Endodermal cell (in vitro differentiated cells): ENCODE results near the gene LYZL2. TPM values are rescaled to one million over a fixed set of nuclear protein-coding genes. Genes with fewer than 3 reads are reported as not detected.
"Not testable (repeated sequence)": the region's sequence is repeated elsewhere in the genome, so short reads cannot be mapped to it uniquely, and the experiment has no call there.

Experiments used
- DNase-seq: peaks from one replicate; pipeline ENCODE4 v3.0.0-alpha.2; 2017
- H3K27ac ChIP-seq: 2 replicates; pipeline ENCODE4 v1.5.1; 2013; ENCODE audit warnings: mild to moderate bottlenecking, low read depth, low read length, moderate library complexity
- H3K27me3 ChIP-seq: 2 replicates; pipeline ENCODE4 v1.6.1; 2013; ENCODE audit warnings: mild to moderate bottlenecking, low read length, moderate library complexity; ENCODE audit not compliant: insufficient read depth, control insufficient read depth, poor library complexity, severe bottlenecking
- H3K36me3 ChIP-seq: 2 replicates; pipeline ENCODE4 v1.7.0; 2013; ENCODE audit warnings: mild to moderate bottlenecking, low read length, moderate library complexity; ENCODE audit not compliant: control insufficient read depth, insufficient read depth
- H3K4me1 ChIP-seq: one replicate; pipeline ENCODE4 v1.7.0; 2013; ENCODE audit warnings: low read length; ENCODE audit not compliant: control insufficient read depth, insufficient read depth
- H3K4me3 ChIP-seq: 2 replicates; pipeline ENCODE4 v1.5.1; 2013; ENCODE audit warnings: mild to moderate bottlenecking, low read length, moderate library complexity
- H3K9ac ChIP-seq: 2 replicates; pipeline ENCODE4 v1.6.1; 2013; ENCODE audit warnings: mild to moderate bottlenecking, low read length, moderate library complexity; ENCODE audit not compliant: poor library complexity, severe bottlenecking; ENCODE audit errors: extremely low read depth
- H3K9me3 ChIP-seq: 2 replicates; pipeline ENCODE4 v1.6.1; 2013; ENCODE audit warnings: mild to moderate bottlenecking, low read length, moderate library complexity; ENCODE audit not compliant: control insufficient read depth
- H3K27ac Mint-ChIP-seq: 2 replicates; pipeline ENCODE4 v1.8.0; 2020; ENCODE audit warnings: mixed read lengths
- H3K27me3 Mint-ChIP-seq: 2 replicates; pipeline ENCODE4 v1.8.0; 2021; ENCODE audit warnings: mild to moderate bottlenecking, mixed read lengths; ENCODE audit not compliant: insufficient read depth
- H3K36me3 Mint-ChIP-seq: 2 replicates; pipeline ENCODE4 v1.8.0; 2020; ENCODE audit warnings: low read depth, mixed read lengths
- H3K4me1 Mint-ChIP-seq: 2 replicates; pipeline ENCODE4 v1.8.0; 2020; ENCODE audit warnings: mixed read lengths
- H3K4me3 Mint-ChIP-seq: 2 replicates; pipeline ENCODE4 v1.8.0; 2020; ENCODE audit warnings: mild to moderate bottlenecking, moderate library complexity, mixed read lengths
- H3K9me3 Mint-ChIP-seq: 2 replicates; pipeline ENCODE4 v1.8.0; 2020; ENCODE audit warnings: mild to moderate bottlenecking, mixed read lengths
- WGBS, 2 experiments: methylation state at CpG; one replicate each; pipeline versions ENCODE4 v1.1.5 to v1.1.7; 2013; ENCODE audit warnings: missing lambda C conversion rate in 2 of 2, mixed read lengths in 1 of 2; ENCODE audit not compliant: insufficient coverage in 1 of 2, insufficient read length in 1 of 2; 5-methylcytosine and 5-hydroxymethylcytosine counted together
- total RNA-seq, 2 donors: library from RNA; stranded (reverse); fragmentation: NEBNext Ultra II Directional in 1 of 2; extraction: Animal tissue kit (Norgen Biotek cat#: 25700) in 1 of 2; gene quantifications; 2 replicates in 1 of 2; 3 replicates in 1 of 2; pipeline ENCODE4 v1.2.1, GENCODE V29; 2021
- TF ChIP-seq, protein P1 (sequence below): fragments of 200-600 bp; sonication (generic); conservative IDR thresholded peaks from 2 replicates; pipeline ENCODE4 v1.5.0; 2021; ENCODE audit warnings: antibody characterized with exemption, mild to moderate bottlenecking

Gene LYZL2
- total RNA-seq, 2 donors from 2014 or later = not detected

DNA sequence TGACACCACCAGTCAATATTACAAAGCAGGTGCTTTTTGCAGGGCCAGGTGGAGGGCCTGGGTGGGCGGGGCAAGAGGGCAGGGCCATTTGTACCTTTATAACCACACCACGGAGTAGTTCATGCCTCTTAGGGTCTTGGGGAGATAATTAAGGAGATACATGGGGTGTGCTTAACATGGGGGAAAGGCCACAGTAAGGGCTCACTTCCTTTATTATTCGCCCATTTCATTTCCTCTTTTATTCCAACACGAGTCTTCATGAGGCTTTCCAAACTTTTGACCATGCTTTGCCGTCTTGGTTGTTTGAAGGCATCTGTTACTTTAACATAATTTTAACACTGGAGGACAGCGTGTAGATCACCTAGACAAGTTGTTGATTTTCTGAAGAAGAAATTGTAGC lies 33.3 kb upstream of the LYZL2 start:
- H3K9me3 Mint-ChIP-seq = no peaks in the 10 kb centered on the region
- H3K27me3 Mint-ChIP-seq = no peaks in the 10 kb centered on the region
- 95 to 100% methylated on average over 4 to 6 of the region's 6 CpGs for WGBS, 2 experiments
- no peak overlapping the region for H3K27ac Mint-ChIP-seq
- no peaks in the 10 kb centered on the region for H3K36me3 Mint-ChIP-seq
- no peak overlapping the region for H3K9ac ChIP-seq
- H3K27me3 ChIP-seq = no peaks in the 10 kb centered on the region
- no peaks in the 10 kb centered on the region for H3K4me1 ChIP-seq
- TF ChIP-seq, protein P1, sequence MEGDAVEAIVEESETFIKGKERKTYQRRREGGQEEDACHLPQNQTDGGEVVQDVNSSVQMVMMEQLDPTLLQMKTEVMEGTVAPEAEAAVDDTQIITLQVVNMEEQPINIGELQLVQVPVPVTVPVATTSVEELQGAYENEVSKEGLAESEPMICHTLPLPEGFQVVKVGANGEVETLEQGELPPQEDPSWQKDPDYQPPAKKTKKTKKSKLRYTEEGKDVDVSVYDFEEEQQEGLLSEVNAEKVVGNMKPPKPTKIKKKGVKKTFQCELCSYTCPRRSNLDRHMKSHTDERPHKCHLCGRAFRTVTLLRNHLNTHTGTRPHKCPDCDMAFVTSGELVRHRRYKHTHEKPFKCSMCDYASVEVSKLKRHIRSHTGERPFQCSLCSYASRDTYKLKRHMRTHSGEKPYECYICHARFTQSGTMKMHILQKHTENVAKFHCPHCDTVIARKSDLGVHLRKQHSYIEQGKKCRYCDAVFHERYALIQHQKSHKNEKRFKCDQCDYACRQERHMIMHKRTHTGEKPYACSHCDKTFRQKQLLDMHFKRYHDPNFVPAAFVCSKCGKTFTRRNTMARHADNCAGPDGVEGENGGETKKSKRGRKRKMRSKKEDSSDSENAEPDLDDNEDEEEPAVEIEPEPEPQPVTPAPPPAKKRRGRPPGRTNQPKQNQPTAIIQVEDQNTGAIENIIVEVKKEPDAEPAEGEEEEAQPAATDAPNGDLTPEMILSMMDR = no peak
- H3K27ac ChIP-seq = no peak overlapping the region
- no peak overlapping the region for H3K4me3 Mint-ChIP-seq
- H3K36me3 ChIP-seq = no peaks in the 10 kb centered on the region
- H3K4me1 Mint-ChIP-seq = peaks cover 3% of the 10 kb centered on the region
- no peak for DNase-seq
- H3K9me3 ChIP-seq = no peaks in the 10 kb centered on the region
- no peak overlapping the region for H3K4me3 ChIP-seq

DNA sequence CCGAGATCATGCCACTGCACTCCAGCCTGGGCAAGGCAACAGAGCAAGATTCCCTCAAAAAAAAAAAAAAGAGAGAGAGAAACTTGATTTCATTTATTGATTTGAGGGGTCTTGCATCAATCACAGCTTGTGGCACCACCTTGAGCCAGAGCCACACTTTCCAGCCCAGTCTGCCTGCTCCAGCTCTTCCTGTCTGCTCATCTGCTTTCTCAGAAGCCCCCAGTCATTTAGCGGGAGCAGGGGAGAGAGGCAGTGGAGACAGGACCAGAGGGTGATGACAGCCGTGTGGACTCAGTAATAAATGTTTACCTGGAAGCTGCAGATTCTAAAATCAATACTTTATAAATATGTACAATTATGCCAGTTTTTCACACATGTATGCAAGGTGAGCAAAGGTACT lies 30.8 kb upstream of the LYZL2 start:
- not testable (repeated sequence) for H3K4me1 Mint-ChIP-seq, H3K27ac ChIP-seq, H3K9me3 Mint-ChIP-seq, DNase-seq, H3K27me3 Mint-ChIP-seq, H3K27ac Mint-ChIP-seq, H3K4me1 ChIP-seq, H3K9me3 ChIP-seq, H3K9ac ChIP-seq, H3K36me3 Mint-ChIP-seq, H3K27me3 ChIP-seq, H3K4me3 Mint-ChIP-seq, H3K4me3 ChIP-seq, H3K36me3 ChIP-seq
- WGBS, 2 experiments = 100% methylated on average over 2 of the region's 3 CpGs; no CpG with 5 or more reads in 1 of the 2 experiments

- H3K9me3 Mint-ChIP-seq = no peaks in the 10 kb centered on the region
- H3K4me1 ChIP-seq = no peaks in the 10 kb centered on the region
- H3K27me3 ChIP-seq = no peaks in the 10 kb centered on the region
These were observed 26.7 kb upstream of the LYZL2 start for GRCh38 chr10:30656233-30656632.

DNA sequence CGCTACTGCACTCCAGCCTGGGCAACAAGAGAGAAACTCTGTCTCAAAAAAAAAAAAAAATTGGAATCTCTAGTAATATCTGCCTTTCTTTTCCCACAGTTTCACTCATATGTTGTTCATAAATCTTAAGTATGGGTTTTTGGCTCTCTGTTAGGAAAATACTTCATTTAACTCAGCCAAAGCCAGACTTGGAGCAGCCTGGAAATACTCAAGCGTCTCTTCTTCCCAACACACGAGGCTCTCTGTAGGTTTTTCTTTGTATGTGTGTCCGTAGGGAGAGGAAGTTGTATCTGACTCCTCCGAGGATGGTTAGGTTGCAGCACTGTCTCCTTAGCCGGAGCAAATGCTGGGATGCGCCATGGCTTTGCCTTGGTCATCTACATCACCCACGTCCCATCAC lies 25.4 kb upstream of the LYZL2 start:
- not testable (repeated sequence) for H3K27ac Mint-ChIP-seq, H3K27me3 Mint-ChIP-seq, H3K4me3 Mint-ChIP-seq, H3K27me3 ChIP-seq, H3K4me3 ChIP-seq, H3K36me3 Mint-ChIP-seq, H3K36me3 ChIP-seq, H3K4me1 Mint-ChIP-seq, H3K9ac ChIP-seq, H3K9me3 ChIP-seq, H3K9me3 Mint-ChIP-seq, H3K27ac ChIP-seq, H3K4me1 ChIP-seq, DNase-seq
- WGBS, 2 experiments = 87 to 94% methylated on average over 5 to 8 of the region's 8 CpGs

More at GRCh38 chr10:30656233-30656632, 26.7 kb upstream of the LYZL2 start:
- Histone ChIP-seq H3K9ac (no peak overlapping the region), H3K9me3 (no peaks in the 10 kb centered on the region), H3K4me3 (no peak overlapping the region), H3K36me3 (no peaks in the 10 kb centered on the region), H3K27ac (no peak overlapping the region)
- Mint-ChIP-seq H3K27me3 (peaks cover 3% of the 10 kb centered on the region), H3K4me1 (no peaks in the 10 kb centered on the region), H3K36me3 (no peaks in the 10 kb centered on the region), H3K27ac (no peak overlapping the region), H3K4me3 (no peak overlapping the region)
- no peak for DNase-seq
- TF ChIP-seq, protein P1 = no peak
- WGBS, 2 experiments = 92 to 97% methylated on average over 4 of the region's 5 CpGs

- 91% methylated on average over 6 to 8 of the region's 10 CpGs for WGBS, 2 experiments
- not testable (repeated sequence) for DNase-seq, H3K4me3 ChIP-seq, H3K27me3 Mint-ChIP-seq, H3K36me3 ChIP-seq, H3K27me3 ChIP-seq, H3K9me3 ChIP-seq, H3K27ac ChIP-seq, H3K27ac Mint-ChIP-seq, H3K9ac ChIP-seq, H3K4me3 Mint-ChIP-seq, H3K36me3 Mint-ChIP-seq, H3K4me1 Mint-ChIP-seq, H3K4me1 ChIP-seq, H3K9me3 Mint-ChIP-seq
These were observed 22.2 kb upstream of the LYZL2 start for GRCh38 chr10:30651470-30652397.
